GM03348 (cell line): ENCODE measurements around the gene TRIM69.
A peak's percentile ranks its signal among the peaks of the same experiment; 100 is the strongest.
"Not testable (repeated sequence)": the region's sequence is repeated elsewhere in the genome, so short reads cannot be mapped to it uniquely, and the experiment has no call there.

Source experiments
- DNase-seq: peaks from one replicate; pipeline ENCODE4 v3.0.0; 2012; ENCODE audit warnings: low spot score

Gene TRIM69

GRCh38 chr15:44736181-44736765 lies at the start of gene TRIM69:
Gene TRIM69, plus strand, starts transcription at chr15:44736528. Its CDS starts 177 bp downstream, at chr15:44736705.
- DNase-seq = no peak

DNA sequence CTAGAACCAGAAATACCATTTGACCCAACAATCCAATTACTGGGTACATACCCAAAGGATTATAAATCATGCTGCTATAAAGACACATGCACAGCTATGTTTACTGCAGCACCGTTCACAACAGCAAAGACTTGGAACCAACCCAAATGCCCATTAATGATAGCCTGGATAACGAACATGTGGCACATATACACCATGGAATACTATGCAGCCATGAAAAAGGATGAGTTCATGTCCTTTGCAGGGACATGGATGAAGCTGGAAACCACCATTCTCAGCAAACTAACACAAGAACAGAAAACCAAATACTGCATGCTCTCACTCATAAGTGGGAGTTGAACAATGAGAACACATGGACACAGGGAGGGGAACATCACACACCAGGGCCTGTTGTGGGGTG lies 47.0 kb upstream of the TRIM69 start:
- DNase-seq = not testable (repeated sequence)

DNA sequence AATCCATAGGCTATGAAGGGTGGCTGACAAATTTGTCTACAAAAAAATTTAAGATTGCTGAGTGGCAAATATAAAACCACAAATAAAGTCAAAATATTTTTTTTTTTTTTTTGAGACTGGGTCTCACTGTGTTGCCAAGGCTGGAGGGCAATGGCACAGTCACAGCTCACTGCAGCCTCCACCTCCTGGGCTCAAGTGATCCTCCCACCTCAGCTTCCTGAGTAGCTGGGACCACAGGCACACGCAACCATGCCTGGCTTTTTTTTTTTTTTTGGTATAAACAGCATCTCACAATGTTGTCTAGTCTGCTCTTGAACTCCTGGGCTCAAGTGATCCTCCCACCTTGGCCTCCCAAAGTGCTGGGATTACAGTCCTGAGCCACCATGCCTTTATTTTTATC lies 46.1 kb upstream of the TRIM69 start:
- not testable (repeated sequence) for DNase-seq

DNA sequence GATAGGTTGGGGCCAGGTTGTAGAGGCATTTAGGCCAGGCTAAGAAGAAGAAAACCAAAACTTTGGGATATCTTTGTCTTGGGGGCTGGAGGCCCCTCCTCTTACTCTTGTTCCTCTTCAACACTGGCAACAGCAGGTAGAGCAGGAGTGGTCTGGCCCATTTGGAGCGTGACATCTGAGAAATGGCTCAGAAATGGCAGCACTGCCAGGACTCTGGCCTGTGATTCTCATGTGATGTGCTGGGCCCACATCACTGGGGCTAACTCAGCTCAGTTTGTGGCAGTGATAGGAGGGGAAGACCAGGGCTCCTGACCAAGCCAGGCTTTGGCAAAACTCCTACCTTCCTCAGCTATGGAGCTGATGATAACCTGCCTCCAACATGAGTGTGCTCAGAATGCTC lies 43.7 kb upstream of the TRIM69 start:
- DNase-seq = no peak

DNA sequence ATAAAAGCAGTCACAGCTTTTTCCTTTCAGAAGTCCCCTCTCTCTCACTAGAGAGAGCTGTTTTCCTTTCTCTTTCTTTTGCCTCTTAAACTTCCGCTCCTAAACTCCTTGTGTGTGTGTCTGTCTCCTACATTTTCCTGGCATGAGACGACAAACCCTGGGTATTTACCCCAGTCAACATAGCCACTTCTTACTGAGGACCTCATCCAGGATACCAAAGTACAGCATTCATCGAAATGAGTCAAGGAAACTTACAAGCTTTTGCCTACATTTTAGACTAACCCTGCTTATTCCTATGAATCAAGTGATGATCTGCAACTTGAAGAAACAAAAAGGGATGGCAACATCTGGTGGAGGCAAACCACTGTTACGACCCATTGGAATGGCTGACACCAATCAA lies 41.9 kb upstream of the TRIM69 start:
- no peak for DNase-seq

GRCh38 chr15:44695294-44695693 lies 41.0 kb upstream of the TRIM69 start:
- DNase-seq = no peak

DNA sequence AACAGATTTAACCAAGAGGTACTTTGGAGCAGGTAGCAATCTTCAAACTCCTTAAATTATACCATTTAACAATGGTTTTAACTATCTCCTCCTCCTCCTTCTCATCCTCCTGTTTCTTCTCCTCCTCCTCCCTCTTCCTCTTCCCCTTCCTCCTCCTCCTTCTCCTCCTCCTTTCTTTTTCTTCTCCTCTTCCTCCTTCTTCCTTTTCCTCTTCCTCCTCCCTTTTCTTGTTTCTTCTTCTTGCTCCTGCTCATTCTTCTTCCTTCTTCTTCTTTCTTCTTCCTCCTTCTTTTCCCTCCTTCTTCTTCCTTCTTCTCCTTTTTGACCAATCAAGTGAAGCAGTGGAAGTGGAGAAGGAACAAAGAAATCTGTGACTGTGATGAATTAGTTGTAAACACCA lies 39.3 kb upstream of the TRIM69 start:
- no peak for DNase-seq

DNA sequence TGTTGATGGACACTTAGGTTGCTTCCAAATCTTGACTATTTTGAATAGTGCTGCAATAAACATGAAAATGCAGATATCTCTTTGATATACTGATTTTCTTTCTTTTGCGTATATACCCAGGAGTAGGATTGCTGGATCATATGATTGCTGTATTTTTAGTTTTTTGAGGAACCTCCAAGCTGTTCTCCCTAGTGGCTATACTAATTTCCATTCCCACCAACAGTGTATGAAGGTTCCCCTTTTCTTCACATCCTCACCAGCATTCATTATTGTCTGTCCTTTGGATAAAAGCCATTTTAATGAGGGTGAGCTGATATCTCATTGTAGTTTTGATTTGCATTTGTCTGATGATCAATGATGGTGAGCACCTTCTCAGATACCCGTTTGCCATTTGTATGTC lies 37.7 kb upstream of the TRIM69 start:
- DNase-seq = no peak

- DNase-seq = not testable (repeated sequence)
Observed at GRCh38 chr15:44700676-44701075, 35.7 kb upstream of the TRIM69 start.

DNA sequence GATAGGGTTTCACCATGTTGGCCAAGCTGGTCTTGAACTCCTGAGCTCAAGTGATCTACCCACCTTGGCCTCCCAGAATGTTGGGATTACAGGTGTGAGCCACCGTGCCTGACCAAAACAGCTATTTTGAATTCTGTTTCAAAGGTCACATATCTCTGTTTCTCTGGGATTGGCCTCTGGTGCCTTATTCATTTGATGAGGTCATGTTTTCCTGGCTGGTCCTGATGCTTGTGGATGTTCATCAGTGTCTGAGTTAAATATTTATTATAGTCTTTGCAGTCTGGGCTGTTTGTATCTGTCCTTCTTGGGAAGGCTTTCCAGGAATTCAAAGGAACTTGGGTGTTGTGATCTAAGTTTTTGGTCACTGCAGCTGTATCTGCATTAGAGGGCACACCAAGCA lies 30.3 kb upstream of the TRIM69 start:
- DNase-seq = no peak

DNA sequence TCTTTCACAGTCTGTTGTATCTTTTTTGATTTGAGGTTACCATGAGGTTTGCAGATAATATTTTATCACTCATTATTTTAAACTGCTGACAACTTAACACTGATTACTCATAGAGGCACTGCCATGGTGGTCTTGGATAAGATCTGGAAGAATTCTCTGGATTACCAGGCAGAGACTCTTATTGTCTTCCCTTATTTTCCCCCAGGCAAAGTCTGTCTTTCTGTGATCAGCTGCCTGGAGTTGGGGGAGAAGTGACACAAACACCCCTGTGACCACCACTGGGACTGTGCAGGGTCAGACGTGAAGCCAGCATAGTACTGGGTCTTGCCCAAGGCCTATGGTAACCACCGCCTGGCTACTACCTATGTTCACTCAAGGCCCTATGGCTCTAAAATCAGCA lies 29.9 kb upstream of the TRIM69 start:
- no peak for DNase-seq

DNA sequence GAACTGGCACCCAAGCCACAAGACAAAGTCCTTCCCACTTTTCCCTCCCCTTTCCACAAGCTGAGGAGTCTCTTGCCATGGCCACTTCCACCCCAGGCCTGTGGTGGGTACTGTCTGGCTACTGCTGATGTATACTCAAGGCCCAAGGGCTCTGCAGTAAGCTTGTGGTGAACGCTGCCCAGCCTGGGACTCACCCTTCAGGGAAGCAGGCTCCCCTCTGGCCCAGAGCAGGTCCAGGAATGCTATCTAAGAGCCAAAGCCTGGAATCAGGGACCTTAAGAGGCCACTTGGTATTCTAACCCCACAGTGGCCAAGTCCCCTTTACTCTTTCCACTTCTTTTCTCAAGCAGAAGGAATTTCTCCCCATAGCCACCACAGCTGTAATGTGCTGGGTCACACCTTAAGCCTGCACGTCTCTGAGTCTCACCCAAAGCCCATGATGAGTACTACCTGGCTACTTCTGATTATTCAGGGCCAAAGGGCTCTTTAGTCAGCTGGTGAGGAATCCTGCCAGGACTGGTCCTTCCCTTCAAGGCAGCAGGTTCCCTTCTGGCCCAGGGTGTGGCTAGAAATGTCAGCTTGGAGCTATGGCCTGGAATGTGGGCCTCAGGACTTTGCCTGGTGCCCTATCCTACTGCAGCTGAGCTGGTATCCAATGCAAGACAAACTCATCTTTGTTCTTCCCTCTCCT lies 29.2 kb upstream of the TRIM69 start:
- DNase-seq = no peak

GRCh38 chr15:44710236-44711095 lies 25.9 kb upstream of the TRIM69 start:
- DNase-seq = peak; percentile 31

GRCh38 chr15:44711096-44711742 lies 25.1 kb upstream of the TRIM69 start, which contains the start of the genes B2M and PATL2:
Gene B2M, plus strand, starts transcription at chr15:44711517. Its CDS starts 30 bp downstream, at chr15:44711547.
Gene PATL2, minus strand, starts transcription at chr15:44711323. Its CDS starts 34,833 bp downstream, at chr15:44676490.
- peak; percentile 96 for DNase-seq

- peak; percentile 52 for DNase-seq
Observed at GRCh38 chr15:44711743-44712345, 24.5 kb upstream of the TRIM69 start.

GRCh38 chr15:44712346-44713005 lies 23.9 kb upstream of the TRIM69 start:
- peak; percentile 62 for DNase-seq

GRCh38 chr15:44713006-44713966 lies 23.0 kb upstream of the TRIM69 start:
- peak; percentile 54 for DNase-seq

GRCh38 chr15:44715142-44715796 lies 21.1 kb upstream of the TRIM69 start:
- DNase-seq = no peak

DNA sequence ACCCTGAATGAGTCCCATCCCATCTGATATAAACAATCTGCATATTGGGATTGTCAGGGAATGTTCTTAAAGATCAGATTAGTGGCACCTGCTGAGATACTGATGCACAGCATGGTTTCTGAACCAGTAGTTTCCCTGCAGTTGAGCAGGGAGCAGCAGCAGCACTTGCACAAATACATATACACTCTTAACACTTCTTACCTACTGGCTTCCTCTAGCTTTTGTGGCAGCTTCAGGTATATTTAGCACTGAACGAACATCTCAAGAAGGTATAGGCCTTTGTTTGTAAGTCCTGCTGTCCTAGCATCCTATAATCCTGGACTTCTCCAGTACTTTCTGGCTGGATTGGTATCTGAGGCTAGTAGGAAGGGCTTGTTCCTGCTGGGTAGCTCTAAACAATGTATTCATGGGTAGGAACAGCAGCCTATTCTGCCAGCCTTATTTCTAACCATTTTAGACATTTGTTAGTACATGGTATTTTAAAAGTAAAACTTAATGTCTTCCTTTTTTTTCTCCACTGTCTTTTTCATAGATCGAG lies 20.5 kb upstream of the TRIM69 start:
- DNase-seq = no peak
